ENCODE data around the gene CAMK1D. TPM values are rescaled to one million over a fixed set of nuclear protein-coding genes. Genes with fewer than 3 reads are reported as not detected.

Gene CAMK1D
- total and polyA plus RNA-seq, 8 donors = 1.4 to 26.9 (median 3.9) TPM

DNA sequence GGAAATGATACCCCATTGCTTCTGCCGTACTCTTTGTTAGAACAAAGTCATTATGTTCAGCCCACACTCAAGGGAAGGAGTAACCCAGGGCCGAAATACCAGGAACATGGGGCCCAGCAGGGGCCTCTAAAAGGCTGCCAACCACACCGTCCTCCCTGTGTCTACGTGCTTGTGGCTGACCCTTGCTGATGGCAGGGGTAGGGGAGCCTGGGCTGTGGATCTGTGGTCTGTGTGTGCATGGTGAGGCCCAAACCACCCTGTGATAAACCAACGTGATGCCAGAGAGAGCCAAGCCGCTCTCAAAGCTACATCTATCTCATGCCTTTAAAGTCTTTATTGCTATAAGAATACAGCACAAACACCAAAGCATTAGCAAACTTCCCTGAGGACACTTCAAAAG, 493.0 kb downstream of the CAMK1D start:
- H3K27ac ChIP-seq = no peak overlapping the region

DNA sequence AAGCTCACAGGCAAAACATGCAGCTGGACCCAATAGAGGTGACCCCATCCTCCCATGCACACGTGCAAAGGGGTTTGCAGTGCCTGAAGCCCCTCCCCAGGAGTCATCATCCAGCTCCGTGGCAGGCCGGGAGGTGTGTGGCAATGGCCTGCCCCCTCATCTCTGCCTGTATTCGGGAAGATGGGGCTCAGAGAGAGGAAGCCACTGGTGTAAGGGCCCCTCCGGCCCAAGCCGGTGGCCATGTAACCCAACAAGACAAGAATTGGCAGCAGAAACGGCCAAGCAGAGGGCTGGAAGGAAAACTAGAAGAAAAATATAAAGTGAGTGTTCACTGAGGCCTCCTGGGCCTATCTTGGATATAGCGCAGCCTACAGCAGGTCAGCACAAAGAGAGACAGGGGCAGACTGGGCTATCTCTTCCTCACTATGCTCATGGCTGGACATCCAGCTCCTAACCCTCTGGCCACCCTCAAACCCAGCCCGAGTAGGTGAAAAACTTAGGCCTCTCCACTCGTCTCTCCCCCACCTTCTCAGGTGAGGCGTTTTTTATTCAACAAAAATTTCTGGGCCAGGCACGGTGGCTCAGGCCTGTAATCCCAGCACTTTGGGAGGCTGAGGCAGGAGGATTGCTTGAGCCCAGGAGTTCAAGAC, 494.1 kb downstream of the CAMK1D start:
- H3K27ac ChIP-seq = no peak overlapping the region
- no peaks in the 10 kb centered on the region for H3K9me3 ChIP-seq
- peaks cover 0 to 9% (median 0%) of the 10 kb centered on the region in 3 donors for H3K27me3 ChIP-seq
- no peaks in the 10 kb centered on the region for H3K36me3 ChIP-seq
- no peak for DNase-seq
- H3K4me3 ChIP-seq = no peak overlapping the region
- intact Hi-C loops (cut with DNase I; ENCODE audit: low total_unique reads) = no loop called here
- no peak for TF ChIP-seq POLR2AphosphoS5 (IDR thresholded peaks at IDR 0.05)
- no peak for TF ChIP-seq EP300 (IDR thresholded peaks at IDR 0.05)
- TF ChIP-seq, protein P1, sequence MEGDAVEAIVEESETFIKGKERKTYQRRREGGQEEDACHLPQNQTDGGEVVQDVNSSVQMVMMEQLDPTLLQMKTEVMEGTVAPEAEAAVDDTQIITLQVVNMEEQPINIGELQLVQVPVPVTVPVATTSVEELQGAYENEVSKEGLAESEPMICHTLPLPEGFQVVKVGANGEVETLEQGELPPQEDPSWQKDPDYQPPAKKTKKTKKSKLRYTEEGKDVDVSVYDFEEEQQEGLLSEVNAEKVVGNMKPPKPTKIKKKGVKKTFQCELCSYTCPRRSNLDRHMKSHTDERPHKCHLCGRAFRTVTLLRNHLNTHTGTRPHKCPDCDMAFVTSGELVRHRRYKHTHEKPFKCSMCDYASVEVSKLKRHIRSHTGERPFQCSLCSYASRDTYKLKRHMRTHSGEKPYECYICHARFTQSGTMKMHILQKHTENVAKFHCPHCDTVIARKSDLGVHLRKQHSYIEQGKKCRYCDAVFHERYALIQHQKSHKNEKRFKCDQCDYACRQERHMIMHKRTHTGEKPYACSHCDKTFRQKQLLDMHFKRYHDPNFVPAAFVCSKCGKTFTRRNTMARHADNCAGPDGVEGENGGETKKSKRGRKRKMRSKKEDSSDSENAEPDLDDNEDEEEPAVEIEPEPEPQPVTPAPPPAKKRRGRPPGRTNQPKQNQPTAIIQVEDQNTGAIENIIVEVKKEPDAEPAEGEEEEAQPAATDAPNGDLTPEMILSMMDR (IDR thresholded peaks at IDR 0.05) = no peak
- TF ChIP-seq POLR2A (IDR thresholded peaks at IDR 0.05) = no peak
- whole genome bisulfite sequencing, 5 donors = 86 to 92% (median 90%) methylated on average over 12 of the region's 12 CpGs
- peaks cover 6 to 21% (median 11%) of the 10 kb centered on the region in 4 donors for H3K4me1 ChIP-seq

More for the DNA sequence above, 493.0 kb downstream of the CAMK1D start:
- Histone ChIP-seq H3K4me3 (no peak overlapping the region), H3K27me3 (peaks cover 0 to under 1% (median 0%) of the 10 kb centered on the region in 3 donors), H3K9me3 (no peaks in the 10 kb centered on the region), H3K4me1 (peaks cover 6 to 21% (median 11%) of the 10 kb centered on the region in 4 donors), H3K36me3 (no peaks in the 10 kb centered on the region)
- intact Hi-C loops (cut with DNase I; ENCODE audit: low total_unique reads) = no loop called here
- TF ChIP-seq EP300 (IDR thresholded peaks at IDR 0.05) (no peak), POLR2AphosphoS5 (IDR thresholded peaks at IDR 0.05) (no peak), POLR2A (IDR thresholded peaks at IDR 0.05) (no peak)
- TF ChIP-seq, protein P1 (IDR thresholded peaks at IDR 0.05) = no peak
- no peak for DNase-seq
- 81 to 88% (median 85%) methylated on average over 5 to 6 of the region's 6 CpGs for WGBS, 5 donors

DNA sequence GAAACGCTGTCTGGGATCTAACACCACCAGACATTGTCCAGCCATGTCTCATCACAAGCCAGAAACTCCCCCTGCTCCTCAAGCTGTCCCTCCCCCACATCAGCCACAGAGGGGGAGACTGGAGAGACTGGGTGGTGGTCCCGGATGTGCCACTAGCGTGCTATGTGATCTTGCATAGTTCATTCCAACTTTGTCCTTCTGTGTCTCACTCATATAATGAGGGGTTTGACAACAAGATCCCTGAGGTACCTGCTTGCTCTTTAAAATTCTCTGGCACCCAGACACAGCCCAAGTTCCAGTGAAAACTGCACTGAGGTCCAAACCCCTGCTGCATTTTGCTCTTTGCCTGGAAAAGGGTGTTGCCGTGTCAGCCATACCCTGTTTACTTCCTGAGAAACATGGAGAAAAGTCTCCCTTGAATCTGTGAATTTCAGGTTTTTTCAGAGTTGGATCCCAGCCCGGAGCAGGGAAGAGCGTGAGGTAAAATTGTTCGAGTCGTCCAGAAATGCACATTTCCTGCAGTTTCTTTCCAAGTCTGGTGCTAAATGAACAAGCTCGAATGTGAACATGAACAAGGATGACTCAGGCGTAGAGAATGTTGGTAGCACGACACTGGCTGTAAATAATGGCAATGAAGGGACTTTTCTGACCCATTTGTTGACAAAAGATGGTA, 495.6 kb downstream of the CAMK1D start:
- peak overlapping the region; percentile 2 to 60 (median 54) for H3K27ac ChIP-seq
- 17 to 29% (median 28%) methylated on average over 10 to 11 of the region's 11 CpGs for WGBS, 5 donors
- no peaks in the 10 kb centered on the region for H3K36me3 ChIP-seq
- intact Hi-C loops (cut with DNase I; ENCODE audit: low total_unique reads) = no loop called here
- peaks cover 6 to 27% (median 9%) of the 10 kb centered on the region in 4 donors for H3K4me1 ChIP-seq
- H3K27me3 ChIP-seq = peaks cover 0 to 9% (median 0%) of the 10 kb centered on the region in 3 donors
- no peaks in the 10 kb centered on the region for H3K9me3 ChIP-seq
- no peak overlapping the region for H3K4me3 ChIP-seq
- TF ChIP-seq POLR2A (IDR thresholded peaks at IDR 0.05) = no peak
- peak in 2 of 3 donors; percentile 38 to 60 for TF ChIP-seq POLR2AphosphoS5 (IDR thresholded peaks at IDR 0.05)
- peak in 1 of 2 donors; percentile 86 for DNase-seq

DNA sequence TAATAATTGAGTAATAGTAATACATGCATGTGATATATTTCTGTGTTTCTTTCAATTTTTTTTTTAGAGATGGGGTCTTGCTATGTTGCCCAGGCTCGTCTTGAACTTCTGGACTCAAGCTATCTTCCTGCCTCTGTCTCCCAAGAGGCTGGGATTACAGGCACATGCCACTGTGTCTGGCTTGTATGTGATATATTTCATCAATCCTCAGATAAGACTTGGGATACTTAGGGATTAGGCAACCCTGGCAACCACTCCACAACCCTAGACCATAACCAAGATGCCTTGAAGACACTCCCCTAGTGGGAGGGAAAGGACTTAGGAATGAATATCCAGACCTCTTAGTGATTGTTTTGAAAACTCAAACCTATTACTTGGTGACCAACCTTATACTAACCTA, 497.4 kb downstream of the CAMK1D start:
- no peaks in the 10 kb centered on the region for H3K36me3 ChIP-seq
- no peak overlapping the region for H3K27ac ChIP-seq
- WGBS, 5 donors = 33 to 86% (median 79%) methylated on average over 1 of the region's 1 CpG
- no peaks in the 10 kb centered on the region for H3K9me3 ChIP-seq
- no peak overlapping the region for H3K4me3 ChIP-seq
- DNase-seq = no peak
- no peak for TF ChIP-seq POLR2AphosphoS5 (IDR thresholded peaks at IDR 0.05)
- TF ChIP-seq, protein P1 (IDR thresholded peaks at IDR 0.05) = no peak
- TF ChIP-seq POLR2A (IDR thresholded peaks at IDR 0.05) = no peak
- TF ChIP-seq EP300 (IDR thresholded peaks at IDR 0.05) = no peak
- intact Hi-C loops (cut with DNase I; ENCODE audit: low total_unique reads) = no loop called here
- peaks cover 0 to 9% (median 0%) of the 10 kb centered on the region in 3 donors for H3K27me3 ChIP-seq
- H3K4me1 ChIP-seq = peaks cover 6 to 23% (median 7%) of the 10 kb centered on the region in 4 donors

Data from stomach (tissue), 9 donors.